A549 (cell line): ENCODE data around the gene CNBP.

Experiments
- CTCF ChIP-seq: fragments of >200 bp; sonication (Bioruptor Twin); formaldehyde crosslinking; IDR thresholded peaks from 3 replicates; pipeline ENCODE4 v1.5.1; 2016
- HES2 ChIP-seq: fragments of >200 bp; sonication (Bioruptor Twin); formaldehyde crosslinking; IDR thresholded peaks from 2 replicates; pipeline ENCODE4 v1.6.1; 2016
- RCOR1 ChIP-seq: fragments of 150-350 bp; IDR thresholded peaks from 2 replicates; pipeline ENCODE4 v1.6.1; 2014; ENCODE audit warnings: antibody characterized with exemption, low read length, low read depth

- TF ChIP-seq HES2 (no peak), CTCF (no peak), RCOR1 (no peak)
Measured at GRCh38 chr3:129187857-129188256, 4.2 kb upstream of the CNBP start.
